Measurements from ENCODE around the gene DOP1B.

DNA sequence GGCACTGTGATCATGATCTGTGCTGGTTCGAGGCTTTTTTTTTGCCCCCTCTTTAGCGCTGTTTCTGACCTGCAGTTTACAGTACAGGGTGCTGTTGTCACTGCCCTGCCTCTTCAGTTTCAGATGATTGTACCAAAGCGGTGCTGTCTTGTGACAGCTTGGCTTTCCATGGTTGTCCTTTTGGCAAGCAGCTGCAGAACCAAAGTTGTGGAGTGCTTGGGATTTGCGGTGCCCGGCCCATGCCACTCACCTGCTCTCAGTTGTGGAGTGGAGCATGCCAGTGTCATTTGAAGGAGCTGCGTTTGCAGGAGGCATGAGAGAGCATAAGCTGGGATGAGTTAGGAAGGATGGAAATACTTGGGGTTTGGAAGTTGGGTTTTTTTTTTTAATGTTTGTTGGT lies 48.4 kb downstream of the DOP1B start:
- TF ChIP-seq, protein P1, sequence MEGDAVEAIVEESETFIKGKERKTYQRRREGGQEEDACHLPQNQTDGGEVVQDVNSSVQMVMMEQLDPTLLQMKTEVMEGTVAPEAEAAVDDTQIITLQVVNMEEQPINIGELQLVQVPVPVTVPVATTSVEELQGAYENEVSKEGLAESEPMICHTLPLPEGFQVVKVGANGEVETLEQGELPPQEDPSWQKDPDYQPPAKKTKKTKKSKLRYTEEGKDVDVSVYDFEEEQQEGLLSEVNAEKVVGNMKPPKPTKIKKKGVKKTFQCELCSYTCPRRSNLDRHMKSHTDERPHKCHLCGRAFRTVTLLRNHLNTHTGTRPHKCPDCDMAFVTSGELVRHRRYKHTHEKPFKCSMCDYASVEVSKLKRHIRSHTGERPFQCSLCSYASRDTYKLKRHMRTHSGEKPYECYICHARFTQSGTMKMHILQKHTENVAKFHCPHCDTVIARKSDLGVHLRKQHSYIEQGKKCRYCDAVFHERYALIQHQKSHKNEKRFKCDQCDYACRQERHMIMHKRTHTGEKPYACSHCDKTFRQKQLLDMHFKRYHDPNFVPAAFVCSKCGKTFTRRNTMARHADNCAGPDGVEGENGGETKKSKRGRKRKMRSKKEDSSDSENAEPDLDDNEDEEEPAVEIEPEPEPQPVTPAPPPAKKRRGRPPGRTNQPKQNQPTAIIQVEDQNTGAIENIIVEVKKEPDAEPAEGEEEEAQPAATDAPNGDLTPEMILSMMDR (IDR thresholded peaks at IDR 0.05; ENCODE audit: insufficient read depth, low read length, poor library complexity, severe bottlenecking) = no peak
- no peak for TF ChIP-seq EZH2phosphoT487 (conservative IDR thresholded peaks at IDR 0.05; ENCODE audit: low read length)

Data from SU-DHL-6 (cell line).